Ishikawa (cell line): ENCODE measurements around the gene CACNA1E.

Experiments used
- CEBPB ChIP-seq: IDR thresholded peaks from 2 replicates; pipeline ENCODE4 v1.6.1; 2012
- EGR1 ChIP-seq: IDR thresholded peaks from 2 replicates; pipeline ENCODE4 v1.6.1; 2012
- EP300 ChIP-seq: IDR thresholded peaks from 2 replicates; pipeline ENCODE4 v1.6.1; 2012; ENCODE audit warnings: borderline replicate concordance
- NFIC ChIP-seq: IDR thresholded peaks from 2 replicates; pipeline ENCODE4 v1.6.1; 2012
- RAD21 ChIP-seq: IDR thresholded peaks from 2 replicates; pipeline ENCODE4 v1.6.1; 2012; ENCODE audit warnings: low read depth
- TAF1 ChIP-seq: IDR thresholded peaks from 2 replicates; pipeline ENCODE4 v1.6.1; 2012; ENCODE audit warnings: low read depth, mild to moderate bottlenecking
- TCF12 ChIP-seq: IDR thresholded peaks from 2 replicates; pipeline ENCODE4 v1.6.1; 2012; ENCODE audit warnings: low read depth
- TEAD4 ChIP-seq: IDR thresholded peaks from 2 replicates; pipeline ENCODE4 v1.6.1; 2012
- YY1 ChIP-seq: IDR thresholded peaks from 2 replicates; pipeline ENCODE4 v1.6.1; 2012; ENCODE audit warnings: low read depth
- TF ChIP-seq, protein P1 (sequence below): IDR thresholded peaks from 2 replicates; pipeline ENCODE4 v1.6.1; 2012; ENCODE audit warnings: low read depth, mild to moderate bottlenecking
- TF ChIP-seq, protein P2 (sequence below): IDR thresholded peaks from 2 replicates; pipeline ENCODE4 v1.6.1; 2012
- TF ChIP-seq, protein P3 (sequence below): IDR thresholded peaks from 2 replicates; pipeline ENCODE4 v1.6.1; 2012

DNA sequence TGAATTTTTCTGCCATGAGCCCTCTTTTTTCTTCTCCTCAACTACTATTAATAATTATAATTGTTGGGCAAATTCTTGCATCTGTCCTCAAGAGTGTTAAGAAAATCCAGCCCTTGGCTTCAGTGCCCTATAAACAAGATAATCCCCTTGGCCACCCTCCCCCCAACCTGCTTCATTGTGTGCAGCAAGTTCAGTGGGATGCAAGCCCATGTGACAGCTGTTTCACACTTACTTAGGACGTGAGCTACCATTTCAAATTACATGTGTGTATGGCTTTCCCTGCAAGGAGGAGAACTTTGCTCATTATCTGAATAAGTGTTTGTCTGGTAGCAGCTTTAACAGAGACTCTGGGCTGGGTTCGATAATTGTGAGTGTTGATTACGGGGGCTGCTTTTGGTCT, 276.2 kb downstream of the CACNA1E start:
- TF ChIP-seq, protein P1, sequence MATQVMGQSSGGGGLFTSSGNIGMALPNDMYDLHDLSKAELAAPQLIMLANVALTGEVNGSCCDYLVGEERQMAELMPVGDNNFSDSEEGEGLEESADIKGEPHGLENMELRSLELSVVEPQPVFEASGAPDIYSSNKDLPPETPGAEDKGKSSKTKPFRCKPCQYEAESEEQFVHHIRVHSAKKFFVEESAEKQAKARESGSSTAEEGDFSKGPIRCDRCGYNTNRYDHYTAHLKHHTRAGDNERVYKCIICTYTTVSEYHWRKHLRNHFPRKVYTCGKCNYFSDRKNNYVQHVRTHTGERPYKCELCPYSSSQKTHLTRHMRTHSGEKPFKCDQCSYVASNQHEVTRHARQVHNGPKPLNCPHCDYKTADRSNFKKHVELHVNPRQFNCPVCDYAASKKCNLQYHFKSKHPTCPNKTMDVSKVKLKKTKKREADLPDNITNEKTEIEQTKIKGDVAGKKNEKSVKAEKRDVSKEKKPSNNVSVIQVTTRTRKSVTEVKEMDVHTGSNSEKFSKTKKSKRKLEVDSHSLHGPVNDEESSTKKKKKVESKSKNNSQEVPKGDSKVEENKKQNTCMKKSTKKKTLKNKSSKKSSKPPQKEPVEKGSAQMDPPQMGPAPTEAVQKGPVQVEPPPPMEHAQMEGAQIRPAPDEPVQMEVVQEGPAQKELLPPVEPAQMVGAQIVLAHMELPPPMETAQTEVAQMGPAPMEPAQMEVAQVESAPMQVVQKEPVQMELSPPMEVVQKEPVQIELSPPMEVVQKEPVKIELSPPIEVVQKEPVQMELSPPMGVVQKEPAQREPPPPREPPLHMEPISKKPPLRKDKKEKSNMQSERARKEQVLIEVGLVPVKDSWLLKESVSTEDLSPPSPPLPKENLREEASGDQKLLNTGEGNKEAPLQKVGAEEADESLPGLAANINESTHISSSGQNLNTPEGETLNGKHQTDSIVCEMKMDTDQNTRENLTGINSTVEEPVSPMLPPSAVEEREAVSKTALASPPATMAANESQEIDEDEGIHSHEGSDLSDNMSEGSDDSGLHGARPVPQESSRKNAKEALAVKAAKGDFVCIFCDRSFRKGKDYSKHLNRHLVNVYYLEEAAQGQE = no peak
- no peak for TF ChIP-seq YY1
- TF ChIP-seq, protein P2, sequence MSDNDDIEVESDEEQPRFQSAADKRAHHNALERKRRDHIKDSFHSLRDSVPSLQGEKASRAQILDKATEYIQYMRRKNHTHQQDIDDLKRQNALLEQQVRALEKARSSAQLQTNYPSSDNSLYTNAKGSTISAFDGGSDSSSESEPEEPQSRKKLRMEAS = no peak
- TF ChIP-seq TAF1 = no peak
- TF ChIP-seq EP300 = no peak
- no peak for TF ChIP-seq RAD21
- TF ChIP-seq, protein P3, sequence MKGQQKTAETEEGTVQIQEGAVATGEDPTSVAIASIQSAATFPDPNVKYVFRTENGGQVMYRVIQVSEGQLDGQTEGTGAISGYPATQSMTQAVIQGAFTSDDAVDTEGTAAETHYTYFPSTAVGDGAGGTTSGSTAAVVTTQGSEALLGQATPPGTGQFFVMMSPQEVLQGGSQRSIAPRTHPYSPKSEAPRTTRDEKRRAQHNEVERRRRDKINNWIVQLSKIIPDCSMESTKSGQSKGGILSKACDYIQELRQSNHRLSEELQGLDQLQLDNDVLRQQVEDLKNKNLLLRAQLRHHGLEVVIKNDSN = no peak
- TF ChIP-seq CEBPB = no peak
- TF ChIP-seq EGR1 = no peak
- no peak for TF ChIP-seq NFIC
- TF ChIP-seq TCF12 = no peak
- TF ChIP-seq TEAD4 = no peak
